Tibial artery (tissue), 4 donors: ENCODE results near the gene SLC35F2.

Source experiments
- DNase-seq, 2 donors: peaks; one replicate each; pipeline ENCODE4 v3.0.0-alpha.2; 2019
- H3K27ac ChIP-seq, 2 donors: fragments of 200-600 bp; sonication (generic) in 1 of 2; 1 replicate in 1 of 2; 2 replicates in 1 of 2; pipeline ENCODE4 v1.5.1; 2018 to 2019; ENCODE audit warnings: mild to moderate bottlenecking in 1 of 2
- H3K27me3 ChIP-seq, 2 donors: fragments of 200-600 bp; sonication (generic) in 1 of 2; one replicate each; pipeline versions ENCODE4 v1.5.1 to v1.6.0; 2016 to 2019
- H3K36me3 ChIP-seq, 3 donors: fragments of 200-600 bp; sonication (generic) in 2 of 3; one replicate each; pipeline ENCODE4 v1.5.1; 2016 to 2019; ENCODE audit warnings: mild to moderate bottlenecking in 2 of 3
- H3K4me1 ChIP-seq, 4 donors: fragments of 200-600 bp; sonication (generic) in 2 of 4; 1 replicate in 3 of 4; 2 replicates in 1 of 4; pipeline ENCODE4 v1.5.1; 2016 to 2019
- H3K4me3 ChIP-seq, 2 donors: fragments of 200-600 bp; sonication (generic) in 1 of 2; 1 replicate in 1 of 2; 2 replicates in 1 of 2; pipeline ENCODE4 v1.5.1; 2018 to 2019; ENCODE audit warnings: mild to moderate bottlenecking in 2 of 2
- H3K9me3 ChIP-seq, 3 donors: fragments of 200-600 bp; sonication (generic) in 1 of 3; one replicate each; pipeline ENCODE4 v1.5.1; 2016 to 2019
- CTCF ChIP-seq, 2 experiments: fragments of 200-600 bp in 1 of 2; fragments of 450-650 bp in 1 of 2; IDR thresholded peaks; one replicate each; pipeline ENCODE4 v1.5.1; 2017 to 2019; ENCODE audit warnings: antibody characterized with exemption in 2 of 2, mild to moderate bottlenecking in 1 of 2, moderate library complexity in 1 of 2
- intact Hi-C: fragments of 100-400 bp; cut with DNase I; formaldehyde crosslinking; loops from one replicate; pipeline ENCODE4 v1.15.0; 2023; ENCODE audit warnings: low total_unique reads

Gene SLC35F2

GRCh38 chr11:107821199-107821927 lies 37.2 kb downstream of the SLC35F2 start:
- TF ChIP-seq CTCF (IDR thresholded peaks at IDR 0.05) = no peak
- Histone ChIP-seq H3K36me3 (no peaks in the 10 kb centered on the region), H3K27me3 (no peaks in the 10 kb centered on the region), H3K9me3 (no peaks in the 10 kb centered on the region), H3K27ac (no peak overlapping the region), H3K4me1 (no peaks in the 10 kb centered on the region), H3K4me3 (no peak overlapping the region)
- intact Hi-C loops = no loop called here
- no peak for DNase-seq

DNA sequence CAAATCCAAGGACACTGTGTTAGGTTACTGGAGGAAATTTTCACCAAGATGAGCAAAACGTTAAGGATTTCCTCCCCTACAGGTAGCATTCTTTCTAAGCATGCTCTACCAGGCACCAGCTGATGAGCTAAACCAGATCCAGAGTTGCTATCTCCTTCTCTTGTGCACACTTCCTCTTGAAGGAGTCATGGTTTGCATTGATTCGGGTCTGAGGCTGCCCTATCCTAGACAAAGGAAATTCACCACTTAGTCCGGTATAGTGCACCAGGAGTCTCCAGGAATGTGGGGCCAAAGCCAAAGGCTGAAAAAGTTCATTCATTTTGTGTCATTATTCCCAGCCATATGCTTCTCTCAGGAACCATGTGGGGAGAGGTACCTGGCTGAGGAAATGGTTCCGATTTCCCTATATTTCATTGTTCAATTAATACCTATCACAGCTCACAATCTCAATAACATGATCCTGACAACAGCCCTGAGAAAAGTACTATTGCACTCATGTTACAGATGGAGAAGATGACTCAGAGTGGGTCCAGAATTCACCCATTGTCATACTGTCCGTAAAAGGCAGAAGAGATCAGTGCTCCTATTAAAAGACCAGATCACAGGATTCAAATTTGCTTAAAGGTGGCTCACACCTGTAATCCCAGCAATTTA lies 39.1 kb downstream of the SLC35F2 start:
- no peaks in the 10 kb centered on the region for H3K36me3 ChIP-seq
- DNase-seq = no peak
- H3K27me3 ChIP-seq = no peaks in the 10 kb centered on the region
- TF ChIP-seq CTCF (IDR thresholded peaks at IDR 0.05) = no peak
- H3K9me3 ChIP-seq = no peaks in the 10 kb centered on the region
- no peaks in the 10 kb centered on the region for H3K4me1 ChIP-seq
- no peak overlapping the region for H3K27ac ChIP-seq
- intact Hi-C loops = no loop called here
- no peak overlapping the region for H3K4me3 ChIP-seq

DNA sequence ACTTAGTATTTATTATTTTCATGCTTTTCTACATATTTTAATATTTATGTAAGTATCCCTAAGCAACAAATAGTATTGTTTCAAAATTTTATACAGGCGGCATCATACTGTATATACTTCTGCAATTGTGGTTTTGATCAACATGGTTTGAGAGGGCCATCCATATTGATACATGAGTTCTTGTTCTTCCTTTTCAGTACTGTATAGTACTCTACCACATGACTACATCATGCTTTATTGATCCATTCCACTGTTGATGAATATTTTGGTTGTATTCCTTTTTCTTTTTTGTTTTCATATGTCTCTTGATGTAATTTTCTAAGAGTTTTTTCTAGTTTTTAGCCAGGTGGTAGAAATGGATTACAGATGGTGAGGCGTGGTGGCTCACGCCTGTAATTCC lies 40.1 kb downstream of the SLC35F2 start:
- intact Hi-C loops = no loop called here
- Histone ChIP-seq H3K27me3 (no peaks in the 10 kb centered on the region), H3K36me3 (no peaks in the 10 kb centered on the region), H3K4me1 (no peaks in the 10 kb centered on the region), H3K27ac (no peak overlapping the region), H3K4me3 (no peak overlapping the region), H3K9me3 (no peaks in the 10 kb centered on the region)
- DNase-seq = no peak
- no peak for TF ChIP-seq CTCF (IDR thresholded peaks at IDR 0.05)

GRCh38 chr11:107816028-107816427 lies 42.6 kb downstream of the SLC35F2 start:
- no peaks in the 10 kb centered on the region for H3K9me3 ChIP-seq
- intact Hi-C loops = no loop called here
- TF ChIP-seq CTCF (IDR thresholded peaks at IDR 0.05) = no peak
- no peak overlapping the region for H3K27ac ChIP-seq
- DNase-seq = no peak
- no peaks in the 10 kb centered on the region for H3K27me3 ChIP-seq
- H3K4me1 ChIP-seq = no peaks in the 10 kb centered on the region
- H3K4me3 ChIP-seq = no peak overlapping the region
- no peaks in the 10 kb centered on the region for H3K36me3 ChIP-seq

DNA sequence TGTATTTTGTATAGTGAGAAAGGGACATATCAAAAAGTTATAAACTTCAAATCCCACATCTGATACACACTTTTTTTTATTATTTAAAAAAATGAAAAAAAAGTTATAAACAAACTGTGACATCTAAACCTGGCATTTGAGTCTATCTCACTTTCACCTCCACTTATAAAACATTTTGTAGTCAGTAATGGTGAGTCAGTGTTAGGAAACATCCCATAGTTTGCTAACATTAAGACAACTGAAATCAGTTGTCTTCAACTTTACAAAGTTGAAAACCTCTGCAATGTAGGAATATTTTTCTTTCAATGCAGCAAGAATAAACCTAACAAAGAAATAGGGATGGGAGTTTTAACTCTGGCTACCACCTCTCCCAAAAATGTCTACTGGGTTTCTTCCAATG lies 47.7 kb downstream of the SLC35F2 start:
- no peak for DNase-seq
- Histone ChIP-seq H3K27me3 (no peaks in the 10 kb centered on the region), H3K9me3 (no peaks in the 10 kb centered on the region), H3K4me3 (no peak overlapping the region), H3K27ac (no peak overlapping the region), H3K4me1 (no peaks in the 10 kb centered on the region), H3K36me3 (no peaks in the 10 kb centered on the region)
- intact Hi-C loops = no loop called here
- no peak for TF ChIP-seq CTCF (IDR thresholded peaks at IDR 0.05)
